GM21723 (cell line): ENCODE results near the gene SULT1A2.
"Not testable (repeated sequence)": the region's sequence is repeated elsewhere in the genome, so short reads cannot be mapped to it uniquely, and the experiment has no call there.

Experiments
- ATAC-seq: cut with Tn5 transposase; IDR thresholded peaks from one replicate; pipeline ENCODE4 v1.9.1; 2021; ENCODE audit warnings: mild to moderate bottlenecking, moderate library complexity; ENCODE audit not compliant: unreplicated experiment

The SULT1A2 gene

GRCh38 chr16:28596840-28597691, at the start of gene SULT1A2:
TSS of gene SULT1A2 (minus strand) at chr16:28597050. CDS start at chr16:28595930, 1,120 bp downstream.
- no peak for ATAC-seq

GRCh38 chr16:28639959-28640358, 43.1 kb upstream of the SULT1A2 start:
- not testable (repeated sequence) for ATAC-seq

GRCh38 chr16:28638359-28638758, 41.5 kb upstream of the SULT1A2 start:
- ATAC-seq, result not testable (repeated sequence)

- ATAC-seq, result not testable (repeated sequence)
These were observed 40.9 kb upstream of the SULT1A2 start, which contains the start of gene NPIPB8 for GRCh38 chr16:28637765-28638164. TSS of gene NPIPB8 (plus strand) at chr16:28638065. CDS start at chr16:28638361, 296 bp downstream.

- ATAC-seq, result not testable (repeated sequence)
These were observed 39.4 kb upstream of the SULT1A2 start for GRCh38 chr16:28636093-28636823.

- ATAC-seq, result not testable (repeated sequence)
These were observed 34.1 kb upstream of the SULT1A2 start for GRCh38 chr16:28630905-28631304.

GRCh38 chr16:28623172-28623711, 26.4 kb upstream of the SULT1A2 start:
- no peak for ATAC-seq

GRCh38 chr16:28622532-28623171, 25.8 kb upstream of the SULT1A2 start:
- ATAC-seq, result not testable (repeated sequence)

- no peak for ATAC-seq
These were observed 24.8 kb upstream of the SULT1A2 start for GRCh38 chr16:28621481-28622155.

GRCh38 chr16:28620316-28620715, 23.5 kb upstream of the SULT1A2 start:
- ATAC-seq, result not testable (repeated sequence)

- no peak for ATAC-seq
These were observed 21.0 kb upstream of the SULT1A2 start for GRCh38 chr16:28617874-28618273.

GRCh38 chr16:28616636-28617035, 19.8 kb upstream of the SULT1A2 start:
- no peak for ATAC-seq

GRCh38 chr16:28616224-28616577, 19.4 kb upstream of the SULT1A2 start:
- not testable (repeated sequence) for ATAC-seq

- not testable (repeated sequence) for ATAC-seq
These were observed 18.8 kb upstream of the SULT1A2 start for GRCh38 chr16:28615486-28616223.

- ATAC-seq, result not testable (repeated sequence)
These were observed 17.7 kb upstream of the SULT1A2 start for GRCh38 chr16:28614561-28614960.

GRCh38 chr16:28613912-28614311, 17.1 kb upstream of the SULT1A2 start:
- not testable (repeated sequence) for ATAC-seq

GRCh38 chr16:28612359-28613280, 15.8 kb upstream of the SULT1A2 start:
- not testable (repeated sequence) for ATAC-seq

GRCh38 chr16:28610595-28611191, 13.8 kb upstream of the SULT1A2 start:
- no peak for ATAC-seq
